Upper lobe of left lung (tissue), 6 donors: Measurements from ENCODE around the gene PEPD. TPM values are rescaled to one million over a fixed set of nuclear protein-coding genes. Genes with fewer than 3 reads are reported as not detected.

Experiments
- ATAC-seq, 2 donors: fragments of 200-7000 bp; cut with Tn5 transposase; one replicate each; pipeline ENCODE4 v1.9.1; 2022; ENCODE audit warnings: mild to moderate bottlenecking in 2 of 2, moderate library complexity in 2 of 2; ENCODE audit not compliant: low FRiP score in 2 of 2
- DNase-seq, 2 donors: peaks; one replicate each; pipeline ENCODE4 v3.0.0-alpha.2; 2019 to 2020
- H3K27ac ChIP-seq, 4 donors: fragments of 200-600 bp; sonication (generic); one replicate each; pipeline ENCODE4 v1.5.1; 2016 to 2019
- H3K27me3 ChIP-seq, 4 donors: fragments of 200-600 bp; sonication (generic); one replicate each; pipeline ENCODE4 v1.5.1; 2017 to 2019
- H3K36me3 ChIP-seq, 4 donors: fragments of 200-600 bp; sonication (generic); one replicate each; pipeline ENCODE4 v1.5.1; 2016 to 2019
- H3K4me1 ChIP-seq, 4 donors: fragments of 200-600 bp; sonication (generic); one replicate each; pipeline ENCODE4 v1.5.1; 2018 to 2019
- H3K4me3 ChIP-seq, 4 donors: fragments of 200-600 bp; sonication (generic); one replicate each; pipeline ENCODE4 v1.5.1; 2017 to 2019; ENCODE audit warnings: mild to moderate bottlenecking in 2 of 4, moderate library complexity in 1 of 4
- H3K9me3 ChIP-seq, 4 donors: fragments of 200-600 bp; sonication (generic); one replicate each; pipeline ENCODE4 v1.5.1; 2018 to 2019
- EP300 ChIP-seq, 4 donors: sonication (generic); formaldehyde crosslinking; IDR thresholded peaks; one replicate each; pipeline ENCODE4 v1.5.1; 2017; ENCODE audit warnings: antibody characterized with exemption in 4 of 4, control low read depth in 2 of 4
- POLR2A ChIP-seq, 4 donors: fragments of 450-650 bp; IDR thresholded peaks; one replicate each; pipeline ENCODE4 v1.5.1; 2016 to 2017; ENCODE audit warnings: antibody characterized with exemption in 4 of 4, mild to moderate bottlenecking in 2 of 4
- POLR2AphosphoS5 ChIP-seq, 2 donors: sonication (generic); formaldehyde crosslinking; IDR thresholded peaks; one replicate each; pipeline ENCODE4 v1.5.1; 2017; ENCODE audit warnings: antibody characterized with exemption in 2 of 2
- WGBS, 2 donors: methylation state at CpG; one replicate each; pipeline ENCODE4 v1.1.5; 2017 to 2018; 5-methylcytosine and 5-hydroxymethylcytosine counted together
- total RNA-seq, 6 donors: library from RNA; depleted of rRNA in 4 of 6; stranded (reverse); fragments of >200 nt in 4 of 6; gene quantifications; one replicate each; pipeline versions ENCODE4 v1.1.0 to v1.2.1, GENCODE V29; 2016 to 2021
- TF ChIP-seq, protein P1 (sequence below), 6 experiments: fragments of 450-650 bp in 4 of 6; fragments of 200-600 bp in 2 of 6; sonication (generic) in 2 of 6; IDR thresholded peaks; one replicate each; pipeline ENCODE4 v1.5.1; 2016 to 2019; ENCODE audit warnings: antibody characterized with exemption in 6 of 6
- donor health status: DM: no; HTN: no; CAD: no; lungs with moderate emphysema.
- donor health status: DM: no; HTN: yes; CAD: no; lungs with severe emphysema.

The PEPD gene
- total RNA-seq, 6 donors from 2014 or later: 30.4 to 106 (median 80.6) TPM

DNA sequence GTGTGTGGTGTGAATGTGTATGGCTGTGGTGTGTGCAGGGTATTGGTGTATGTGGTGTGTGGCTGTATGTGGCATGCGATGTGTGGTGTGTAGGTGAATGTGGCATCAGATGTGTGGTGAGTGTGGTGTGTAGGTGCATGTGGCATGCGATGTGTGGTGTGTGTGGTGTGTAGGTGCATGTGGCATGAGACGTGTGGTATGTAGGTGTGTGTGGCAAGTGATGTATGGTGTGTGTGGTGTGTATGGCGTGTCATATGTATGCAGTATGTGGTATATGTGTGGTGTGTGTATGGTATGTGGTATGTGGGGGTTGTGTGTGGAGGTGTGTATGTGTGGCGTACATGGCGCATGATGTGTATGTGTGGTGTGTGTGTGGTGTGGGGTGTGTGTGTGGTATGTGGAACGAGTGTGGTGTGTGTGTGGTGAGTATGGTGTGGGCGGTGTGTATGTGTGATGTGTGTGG, 63.4 kb downstream of the PEPD start:
- Histone ChIP-seq H3K27ac (no peak overlapping the region), H3K4me3 (no peak overlapping the region), H3K4me1 (no peaks in the 10 kb centered on the region), H3K36me3 (peaks cover 0 to 25% (median 14%) of the 10 kb centered on the region in 4 donors), H3K9me3 (no peaks in the 10 kb centered on the region), H3K27me3 (no peaks in the 10 kb centered on the region)
- ATAC-seq: no peak
- TF ChIP-seq POLR2AphosphoS5 (IDR thresholded peaks at IDR 0.05) (no peak), POLR2A (IDR thresholded peaks at IDR 0.05) (no peak), EP300 (IDR thresholded peaks at IDR 0.05) (no peak)
- TF ChIP-seq, protein P1, sequence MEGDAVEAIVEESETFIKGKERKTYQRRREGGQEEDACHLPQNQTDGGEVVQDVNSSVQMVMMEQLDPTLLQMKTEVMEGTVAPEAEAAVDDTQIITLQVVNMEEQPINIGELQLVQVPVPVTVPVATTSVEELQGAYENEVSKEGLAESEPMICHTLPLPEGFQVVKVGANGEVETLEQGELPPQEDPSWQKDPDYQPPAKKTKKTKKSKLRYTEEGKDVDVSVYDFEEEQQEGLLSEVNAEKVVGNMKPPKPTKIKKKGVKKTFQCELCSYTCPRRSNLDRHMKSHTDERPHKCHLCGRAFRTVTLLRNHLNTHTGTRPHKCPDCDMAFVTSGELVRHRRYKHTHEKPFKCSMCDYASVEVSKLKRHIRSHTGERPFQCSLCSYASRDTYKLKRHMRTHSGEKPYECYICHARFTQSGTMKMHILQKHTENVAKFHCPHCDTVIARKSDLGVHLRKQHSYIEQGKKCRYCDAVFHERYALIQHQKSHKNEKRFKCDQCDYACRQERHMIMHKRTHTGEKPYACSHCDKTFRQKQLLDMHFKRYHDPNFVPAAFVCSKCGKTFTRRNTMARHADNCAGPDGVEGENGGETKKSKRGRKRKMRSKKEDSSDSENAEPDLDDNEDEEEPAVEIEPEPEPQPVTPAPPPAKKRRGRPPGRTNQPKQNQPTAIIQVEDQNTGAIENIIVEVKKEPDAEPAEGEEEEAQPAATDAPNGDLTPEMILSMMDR (IDR thresholded peaks at IDR 0.05): no peak
- 95 to 96% methylated on average over 8 of the region's 8 CpGs for WGBS, 2 donors
- peak in 1 of 2 donors; percentile 10 for DNase-seq

GRCh38 chr19:33456845-33457220, 64.8 kb downstream of the PEPD start:
- TF ChIP-seq, protein P1 (IDR thresholded peaks at IDR 0.05): no peak
- TF ChIP-seq POLR2A (IDR thresholded peaks at IDR 0.05): no peak
- no peak for TF ChIP-seq POLR2AphosphoS5 (IDR thresholded peaks at IDR 0.05)
- TF ChIP-seq EP300 (IDR thresholded peaks at IDR 0.05): no peak
- H3K4me1 ChIP-seq: no peaks in the 10 kb centered on the region
- H3K9me3 ChIP-seq: no peaks in the 10 kb centered on the region
- WGBS, 2 donors: 92 to 93% methylated on average over 4 to 10 of the region's 10 CpGs
- H3K27ac ChIP-seq: no peak overlapping the region
- no peaks in the 10 kb centered on the region for H3K27me3 ChIP-seq
- peaks cover 0 to 15% (median 4%) of the 10 kb centered on the region in 4 donors for H3K36me3 ChIP-seq
- H3K4me3 ChIP-seq: no peak overlapping the region
- ATAC-seq (no peak), DNase-seq (no peak)

DNA sequence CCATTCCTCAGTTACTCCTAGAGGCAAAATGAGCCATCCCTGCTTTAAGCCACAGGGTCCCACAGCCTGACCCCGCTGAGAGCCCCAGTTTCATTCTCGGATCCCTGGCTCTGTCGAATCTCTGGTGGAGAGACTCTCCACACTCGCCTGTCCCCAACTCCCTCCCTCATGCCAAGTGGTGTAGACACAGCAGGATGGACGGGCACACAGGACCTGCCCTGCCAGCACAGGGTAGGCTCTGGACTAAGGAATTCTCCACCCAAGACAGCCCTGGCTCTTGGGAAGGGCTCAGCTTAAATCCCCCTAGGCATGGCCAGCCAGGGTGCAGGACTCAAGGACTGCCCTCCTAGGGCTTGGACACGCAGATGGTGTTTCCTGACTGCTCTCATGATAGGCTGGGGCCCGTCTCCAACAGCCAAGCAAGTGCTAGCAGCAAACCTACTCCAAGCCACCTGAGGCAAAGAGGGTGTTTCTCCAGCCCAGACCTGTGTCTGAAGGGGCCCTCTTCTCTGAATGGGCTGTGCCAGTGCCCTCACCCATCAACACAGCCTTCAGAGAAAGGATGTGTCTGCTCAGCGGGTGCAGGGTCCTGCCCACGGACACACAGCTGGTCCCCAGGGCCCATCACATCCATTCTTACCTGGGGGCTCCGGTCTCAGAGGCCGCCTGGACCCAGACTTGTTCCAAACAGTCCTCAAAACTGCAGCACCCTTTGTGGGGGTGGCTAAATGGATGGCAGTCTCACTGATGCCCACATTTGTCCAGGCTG, 65.3 kb downstream of the PEPD start:
- peaks cover 0 to 11% (median 1%) of the 10 kb centered on the region in 4 donors for H3K36me3 ChIP-seq
- WGBS, 2 donors: 91 to 92% methylated on average over 8 to 11 of the region's 11 CpGs
- ATAC-seq (peak in 1 of 2 donors; percentile 7), DNase-seq (no peak)
- no peak overlapping the region for H3K4me3 ChIP-seq
- no peak overlapping the region for H3K27ac ChIP-seq
- H3K4me1 ChIP-seq: no peaks in the 10 kb centered on the region
- no peaks in the 10 kb centered on the region for H3K9me3 ChIP-seq
- no peaks in the 10 kb centered on the region for H3K27me3 ChIP-seq
- TF ChIP-seq EP300 (IDR thresholded peaks at IDR 0.05): no peak
- TF ChIP-seq POLR2AphosphoS5 (IDR thresholded peaks at IDR 0.05): no peak
- TF ChIP-seq, protein P1 (IDR thresholded peaks at IDR 0.05): no peak
- no peak for TF ChIP-seq POLR2A (IDR thresholded peaks at IDR 0.05)

DNA sequence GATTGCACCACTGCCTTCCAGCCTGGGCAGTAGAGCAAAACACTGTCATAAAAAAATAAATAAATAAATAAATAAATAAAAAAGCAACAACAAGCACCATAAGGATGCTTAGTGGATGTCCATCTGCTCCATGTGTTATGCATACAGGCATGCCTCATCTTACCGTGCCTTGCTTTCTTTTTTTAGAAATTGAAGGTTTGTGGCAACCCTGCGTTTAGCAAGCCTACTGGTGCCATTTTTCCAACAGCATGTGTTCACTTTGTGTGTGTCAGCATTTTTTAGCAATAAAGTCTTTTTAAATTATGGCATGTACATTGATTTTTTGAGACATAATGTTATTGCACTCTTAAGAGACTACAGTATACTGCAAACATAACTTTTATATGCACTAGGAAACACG, 68.3 kb downstream of the PEPD start:
- ATAC-seq (no peak), DNase-seq (no peak)
- H3K36me3 ChIP-seq: peaks cover 0 to 9% (median 0%) of the 10 kb centered on the region in 4 donors
- TF ChIP-seq, protein P1 (IDR thresholded peaks at IDR 0.05): no peak
- TF ChIP-seq POLR2A (IDR thresholded peaks at IDR 0.05) (no peak), EP300 (IDR thresholded peaks at IDR 0.05) (no peak), POLR2AphosphoS5 (IDR thresholded peaks at IDR 0.05) (no peak)
- 94 to 95% methylated on average over 3 of the region's 3 CpGs for WGBS, 2 donors
- no peak overlapping the region for H3K27ac ChIP-seq
- no peaks in the 10 kb centered on the region for H3K9me3 ChIP-seq
- no peaks in the 10 kb centered on the region for H3K27me3 ChIP-seq
- no peaks in the 10 kb centered on the region for H3K4me1 ChIP-seq
- H3K4me3 ChIP-seq: no peak overlapping the region
